Measurements from ENCODE around the gene MLLT10. TPM values are rescaled to one million over a fixed set of nuclear protein-coding genes. Genes with fewer than 3 reads are reported as not detected.

MLLT10 gene
- total and polyA plus RNA-seq, 8 donors = 39.9 to 55.2 (median 49.2) TPM

- intact Hi-C loops (cut with DNase I) = no loop called here
- Histone ChIP-seq H3K27ac (no peak overlapping the region), H3K4me1 (peaks cover 15 to 27% of the 10 kb centered on the region in 2 donors), H3K36me3 (peaks cover 0 to 24% of the 10 kb centered on the region in 2 donors), H3K4me3 (no peak overlapping the region), H3K9me3 (no peaks in the 10 kb centered on the region), H3K27me3 (no peaks in the 10 kb centered on the region)
- no peak for TF ChIP-seq CTCF (IDR thresholded peaks at IDR 0.05)
- ATAC-seq (peak; percentile 50), DNase-seq (no peak)
These were observed 193.6 kb downstream of the MLLT10 start for GRCh38 chr10:21727452-21728168.

GRCh38 chr10:21728618-21729017 is 194.6 kb downstream of the MLLT10 start:
- intact Hi-C loops (cut with DNase I) = no loop called here
- no peak for DNase-seq
- H3K27me3 ChIP-seq = no peaks in the 10 kb centered on the region
- H3K27ac ChIP-seq = no peak overlapping the region
- no peaks in the 10 kb centered on the region for H3K9me3 ChIP-seq
- H3K36me3 ChIP-seq = peaks cover 0 to 30% of the 10 kb centered on the region in 2 donors
- TF ChIP-seq CTCF (IDR thresholded peaks at IDR 0.05) = no peak
- ATAC-seq = no peak
- no peak overlapping the region for H3K4me3 ChIP-seq
- H3K4me1 ChIP-seq = peaks cover 15 to 24% of the 10 kb centered on the region in 2 donors

GRCh38 chr10:21732067-21732772 is 198.2 kb downstream of the MLLT10 start:
- H3K27me3 ChIP-seq = no peaks in the 10 kb centered on the region
- ATAC-seq = peak; percentile 89
- no peaks in the 10 kb centered on the region for H3K9me3 ChIP-seq
- peak; percentile 63 to 69 for TF ChIP-seq CTCF (IDR thresholded peaks at IDR 0.05)
- H3K4me1 ChIP-seq = peaks cover 0 to 8% of the 10 kb centered on the region in 2 donors
- H3K27ac ChIP-seq = no peak overlapping the region
- H3K4me3 ChIP-seq = no peak overlapping the region
- H3K36me3 ChIP-seq = peaks cover 0 to 57% of the 10 kb centered on the region in 2 donors
- intact Hi-C loops (cut with DNase I) = no loop called here
- DNase-seq = peak in 3 of 4 donors; percentile 55 to 91 (median 79)

GRCh38 chr10:21733710-21734109 is 199.7 kb downstream of the MLLT10 start:
- H3K4me3 ChIP-seq = no peak overlapping the region
- H3K4me1 ChIP-seq = no peaks in the 10 kb centered on the region
- no peaks in the 10 kb centered on the region for H3K27me3 ChIP-seq
- ATAC-seq (no peak), DNase-seq (no peak)
- intact Hi-C loops (cut with DNase I) = no loop called here
- TF ChIP-seq CTCF (IDR thresholded peaks at IDR 0.05) = no peak
- no peaks in the 10 kb centered on the region for H3K9me3 ChIP-seq
- no peak overlapping the region for H3K27ac ChIP-seq
- H3K36me3 ChIP-seq = peaks cover 0 to 67% of the 10 kb centered on the region in 2 donors

GRCh38 chr10:21737106-21737505 is 203.1 kb downstream of the MLLT10 start:
- H3K36me3 ChIP-seq = peaks cover 0 to 78% of the 10 kb centered on the region in 2 donors
- no peak overlapping the region for H3K27ac ChIP-seq

More at GRCh38 chr10:21737106-21737505, 203.1 kb downstream of the MLLT10 start:
- no peak for TF ChIP-seq CTCF (IDR thresholded peaks at IDR 0.05)
- ATAC-seq = no peak
- H3K4me3 ChIP-seq = no peak overlapping the region
- intact Hi-C loops (cut with DNase I) = no loop called here
- H3K9me3 ChIP-seq = no peaks in the 10 kb centered on the region
- no peak for DNase-seq
- no peaks in the 10 kb centered on the region for H3K27me3 ChIP-seq
- no peaks in the 10 kb centered on the region for H3K4me1 ChIP-seq
